ENCODE results near the gene ITGA11. TPM values are rescaled to one million over a fixed set of nuclear protein-coding genes. Genes with fewer than 3 reads are reported as not detected.

The ITGA11 gene
- total and polyA plus RNA-seq, 2 experiments from 2014 or later, result 0.03 to 0.40 TPM

DNA sequence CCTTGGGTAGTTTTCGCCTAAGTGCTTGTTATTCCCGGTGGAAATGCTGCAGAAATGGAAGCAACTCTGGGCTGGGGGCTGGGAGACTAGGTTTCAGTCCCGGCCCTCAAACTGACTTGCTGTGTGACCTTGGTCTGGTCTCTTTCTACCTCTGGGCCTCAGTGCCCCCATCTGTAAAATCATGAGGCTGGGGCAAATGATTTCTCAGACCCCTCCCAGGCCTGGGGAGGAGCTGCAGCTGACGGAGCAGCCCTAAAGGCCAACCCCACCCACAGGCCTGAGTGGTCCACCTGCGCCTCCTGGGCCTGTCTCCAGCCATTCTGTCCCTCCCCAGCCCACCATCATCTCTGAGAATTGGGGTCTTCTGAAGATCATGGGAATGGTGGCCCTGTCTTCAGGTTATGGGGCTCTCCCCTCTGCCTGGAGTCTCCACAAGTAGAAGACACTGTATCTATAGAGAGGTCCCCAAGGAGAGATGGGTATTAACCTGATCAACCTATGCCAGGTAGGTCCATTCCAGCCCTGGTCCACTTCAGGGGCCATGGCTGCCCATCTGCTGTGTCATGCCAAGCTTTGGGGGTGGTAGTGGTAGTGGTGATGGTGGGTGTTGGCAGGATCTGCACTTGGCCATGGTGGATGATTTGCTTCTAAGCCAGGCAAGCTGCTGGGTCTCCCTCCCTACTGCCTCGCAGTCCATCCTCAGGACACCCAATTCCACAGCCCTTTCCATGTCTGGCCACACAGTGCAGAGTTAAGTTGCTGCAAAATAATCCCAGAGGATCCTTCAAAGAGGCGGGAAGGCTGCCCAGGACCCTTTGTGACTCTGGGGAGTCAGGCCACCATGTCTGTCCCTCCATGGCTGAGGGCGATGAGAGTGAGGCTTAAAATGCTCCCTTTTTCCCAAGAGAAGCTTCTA is 46.0 kb downstream of the ITGA11 start:
- Histone ChIP-seq H3K36me3 (ENCODE audit: insufficient read depth) (no peaks in the 10 kb centered on the region), H3F3A (replicated peaks; ENCODE audit: low read depth) (no peaks in the 10 kb centered on the region), H3K4me1 (ENCODE audit: insufficient read depth) (no peaks in the 10 kb centered on the region), H3K79me2 (replicated peaks; ENCODE audit: insufficient read depth) (no peaks in the 10 kb centered on the region), H2AFZ (no peak overlapping the region), H3K4me3 (no peak overlapping the region), H3K4me2 (no peak overlapping the region), H3K27ac (ENCODE audit: low read depth) (no peak overlapping the region), H3K9me2 (ENCODE audit: insufficient read depth) (no peaks in the 10 kb centered on the region; the same call in 1 of the 2 replicates), H4K20me1 (replicated peaks; ENCODE audit: insufficient read depth) (no peaks in the 10 kb centered on the region), H3K27me3 (ENCODE audit: insufficient read depth) (no peaks in the 10 kb centered on the region)
- Mint-ChIP-seq H3K27me3 (ENCODE audit: insufficient read depth, low read depth, poor library complexity) (peaks cover 2% of the 10 kb centered on the region), H3K4me3 (no peak overlapping the region), H3K9me3 (peaks cover 6% of the 10 kb centered on the region; the same call in 2 of the 3 replicates), H3K4me1 (no peaks in the 10 kb centered on the region), H3K27ac (no peak overlapping the region), H3K36me3 (ENCODE audit: low read depth) (peaks cover 4% of the 10 kb centered on the region; the same call in 1 of the 3 replicates)
- TF ChIP-seq NANOG (IDR thresholded peaks at IDR 0.05; ENCODE audit: borderline replicate concordance) (no peak), ZNF331 (CRISPR knock-in tag; IDR thresholded peaks at IDR 0.05; ENCODE audit: low read depth) (no peak), EZH2 (IDR thresholded peaks at IDR 0.05; ENCODE audit: low read depth, unreplicated experiment) (no peak), JUNB (IDR thresholded peaks at IDR 0.05; ENCODE audit: unreplicated experiment) (no peak), STAT1 (IDR thresholded peaks at IDR 0.05; ENCODE audit: unreplicated experiment) (no peak), POLR2AphosphoS5 (IDR thresholded peaks at IDR 0.05; ENCODE audit: low read depth) (no peak), ZNF114 (CRISPR knock-in tag; IDR thresholded peaks at IDR 0.05) (no peak)
- no peak for ATAC-seq
- no peak for DNase-seq (ENCODE audit: low spot score)

DNA sequence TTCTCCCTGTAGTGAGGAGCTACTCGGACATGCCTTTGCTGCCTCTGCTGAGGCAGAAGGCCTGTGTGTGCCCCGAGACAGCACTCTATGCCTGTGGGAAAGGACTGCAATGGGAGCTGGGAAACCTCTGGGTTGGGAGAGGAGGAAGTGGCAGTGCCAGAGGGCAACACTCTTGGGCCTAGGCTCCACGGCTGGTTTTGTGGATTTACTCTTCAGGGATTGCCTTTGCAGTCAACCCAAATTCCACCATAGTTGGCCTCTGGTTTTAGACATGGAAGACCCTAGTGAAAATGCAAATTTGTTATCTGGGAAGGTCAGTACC is 46.8 kb downstream of the ITGA11 start:
- no peak overlapping the region for H3K4me3 Mint-ChIP-seq
- H3K36me3 ChIP-seq (ENCODE audit: insufficient read depth), result no peaks in the 10 kb centered on the region
- no peaks in the 10 kb centered on the region for H3K4me1 Mint-ChIP-seq
- no peaks in the 10 kb centered on the region for H3K4me1 ChIP-seq (ENCODE audit: insufficient read depth)
- H3K4me2 ChIP-seq, result no peak overlapping the region
- peaks cover 6% of the 10 kb centered on the region; the same call in 2 of the 3 replicates for H3K9me3 Mint-ChIP-seq
- H3F3A ChIP-seq (replicated peaks; ENCODE audit: low read depth), result no peaks in the 10 kb centered on the region
- no peaks in the 10 kb centered on the region for H3K27me3 ChIP-seq (ENCODE audit: insufficient read depth)
- no peak overlapping the region for H3K4me3 ChIP-seq
- H3K27ac ChIP-seq (ENCODE audit: low read depth), result no peak overlapping the region
- H3K79me2 ChIP-seq (replicated peaks; ENCODE audit: insufficient read depth), result no peaks in the 10 kb centered on the region
- no peak overlapping the region for H3K27ac Mint-ChIP-seq
- no peaks in the 10 kb centered on the region for H4K20me1 ChIP-seq (replicated peaks; ENCODE audit: insufficient read depth)
- peaks cover 4% of the 10 kb centered on the region for H3K27me3 Mint-ChIP-seq (ENCODE audit: insufficient read depth, low read depth, poor library complexity)
- no peak for ATAC-seq
- DNase-seq (ENCODE audit: low spot score), result no peak
- H2AFZ ChIP-seq, result no peak overlapping the region
- H3K9me2 ChIP-seq (ENCODE audit: insufficient read depth), result no peaks in the 10 kb centered on the region
- peaks cover 4% of the 10 kb centered on the region; the same call in 1 of the 3 replicates for H3K36me3 Mint-ChIP-seq (ENCODE audit: low read depth)
- TF ChIP-seq EZH2 (IDR thresholded peaks at IDR 0.05; ENCODE audit: low read depth, unreplicated experiment) (no peak), EZH2phosphoT487 (IDR thresholded peaks at IDR 0.05; ENCODE audit: unreplicated experiment) (no peak), ZNF114 (CRISPR knock-in tag; IDR thresholded peaks at IDR 0.05) (no peak), CREB1 (CRISPR knock-in tag; IDR thresholded peaks at IDR 0.05; ENCODE audit: low read depth) (no peak), ZNF331 (CRISPR knock-in tag; IDR thresholded peaks at IDR 0.05; ENCODE audit: low read depth) (no peak), NANOG (IDR thresholded peaks at IDR 0.05; ENCODE audit: borderline replicate concordance) (no peak), POLR2AphosphoS5 (IDR thresholded peaks at IDR 0.05; ENCODE audit: low read depth) (no peak)
- TF ChIP-seq, protein P1, sequence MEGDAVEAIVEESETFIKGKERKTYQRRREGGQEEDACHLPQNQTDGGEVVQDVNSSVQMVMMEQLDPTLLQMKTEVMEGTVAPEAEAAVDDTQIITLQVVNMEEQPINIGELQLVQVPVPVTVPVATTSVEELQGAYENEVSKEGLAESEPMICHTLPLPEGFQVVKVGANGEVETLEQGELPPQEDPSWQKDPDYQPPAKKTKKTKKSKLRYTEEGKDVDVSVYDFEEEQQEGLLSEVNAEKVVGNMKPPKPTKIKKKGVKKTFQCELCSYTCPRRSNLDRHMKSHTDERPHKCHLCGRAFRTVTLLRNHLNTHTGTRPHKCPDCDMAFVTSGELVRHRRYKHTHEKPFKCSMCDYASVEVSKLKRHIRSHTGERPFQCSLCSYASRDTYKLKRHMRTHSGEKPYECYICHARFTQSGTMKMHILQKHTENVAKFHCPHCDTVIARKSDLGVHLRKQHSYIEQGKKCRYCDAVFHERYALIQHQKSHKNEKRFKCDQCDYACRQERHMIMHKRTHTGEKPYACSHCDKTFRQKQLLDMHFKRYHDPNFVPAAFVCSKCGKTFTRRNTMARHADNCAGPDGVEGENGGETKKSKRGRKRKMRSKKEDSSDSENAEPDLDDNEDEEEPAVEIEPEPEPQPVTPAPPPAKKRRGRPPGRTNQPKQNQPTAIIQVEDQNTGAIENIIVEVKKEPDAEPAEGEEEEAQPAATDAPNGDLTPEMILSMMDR (conservative IDR thresholded peaks at IDR 0.05; ENCODE audit: low read depth in 2 of 2), result no peak
- TF ChIP-seq, protein P2, sequence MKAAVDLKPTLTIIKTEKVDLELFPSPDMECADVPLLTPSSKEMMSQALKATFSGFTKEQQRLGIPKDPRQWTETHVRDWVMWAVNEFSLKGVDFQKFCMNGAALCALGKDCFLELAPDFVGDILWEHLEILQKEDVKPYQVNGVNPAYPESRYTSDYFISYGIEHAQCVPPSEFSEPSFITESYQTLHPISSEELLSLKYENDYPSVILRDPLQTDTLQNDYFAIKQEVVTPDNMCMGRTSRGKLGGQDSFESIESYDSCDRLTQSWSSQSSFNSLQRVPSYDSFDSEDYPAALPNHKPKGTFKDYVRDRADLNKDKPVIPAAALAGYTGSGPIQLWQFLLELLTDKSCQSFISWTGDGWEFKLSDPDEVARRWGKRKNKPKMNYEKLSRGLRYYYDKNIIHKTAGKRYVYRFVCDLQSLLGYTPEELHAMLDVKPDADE (IDR thresholded peaks at IDR 0.05), result no peak
- TF ChIP-seq, protein P3, sequence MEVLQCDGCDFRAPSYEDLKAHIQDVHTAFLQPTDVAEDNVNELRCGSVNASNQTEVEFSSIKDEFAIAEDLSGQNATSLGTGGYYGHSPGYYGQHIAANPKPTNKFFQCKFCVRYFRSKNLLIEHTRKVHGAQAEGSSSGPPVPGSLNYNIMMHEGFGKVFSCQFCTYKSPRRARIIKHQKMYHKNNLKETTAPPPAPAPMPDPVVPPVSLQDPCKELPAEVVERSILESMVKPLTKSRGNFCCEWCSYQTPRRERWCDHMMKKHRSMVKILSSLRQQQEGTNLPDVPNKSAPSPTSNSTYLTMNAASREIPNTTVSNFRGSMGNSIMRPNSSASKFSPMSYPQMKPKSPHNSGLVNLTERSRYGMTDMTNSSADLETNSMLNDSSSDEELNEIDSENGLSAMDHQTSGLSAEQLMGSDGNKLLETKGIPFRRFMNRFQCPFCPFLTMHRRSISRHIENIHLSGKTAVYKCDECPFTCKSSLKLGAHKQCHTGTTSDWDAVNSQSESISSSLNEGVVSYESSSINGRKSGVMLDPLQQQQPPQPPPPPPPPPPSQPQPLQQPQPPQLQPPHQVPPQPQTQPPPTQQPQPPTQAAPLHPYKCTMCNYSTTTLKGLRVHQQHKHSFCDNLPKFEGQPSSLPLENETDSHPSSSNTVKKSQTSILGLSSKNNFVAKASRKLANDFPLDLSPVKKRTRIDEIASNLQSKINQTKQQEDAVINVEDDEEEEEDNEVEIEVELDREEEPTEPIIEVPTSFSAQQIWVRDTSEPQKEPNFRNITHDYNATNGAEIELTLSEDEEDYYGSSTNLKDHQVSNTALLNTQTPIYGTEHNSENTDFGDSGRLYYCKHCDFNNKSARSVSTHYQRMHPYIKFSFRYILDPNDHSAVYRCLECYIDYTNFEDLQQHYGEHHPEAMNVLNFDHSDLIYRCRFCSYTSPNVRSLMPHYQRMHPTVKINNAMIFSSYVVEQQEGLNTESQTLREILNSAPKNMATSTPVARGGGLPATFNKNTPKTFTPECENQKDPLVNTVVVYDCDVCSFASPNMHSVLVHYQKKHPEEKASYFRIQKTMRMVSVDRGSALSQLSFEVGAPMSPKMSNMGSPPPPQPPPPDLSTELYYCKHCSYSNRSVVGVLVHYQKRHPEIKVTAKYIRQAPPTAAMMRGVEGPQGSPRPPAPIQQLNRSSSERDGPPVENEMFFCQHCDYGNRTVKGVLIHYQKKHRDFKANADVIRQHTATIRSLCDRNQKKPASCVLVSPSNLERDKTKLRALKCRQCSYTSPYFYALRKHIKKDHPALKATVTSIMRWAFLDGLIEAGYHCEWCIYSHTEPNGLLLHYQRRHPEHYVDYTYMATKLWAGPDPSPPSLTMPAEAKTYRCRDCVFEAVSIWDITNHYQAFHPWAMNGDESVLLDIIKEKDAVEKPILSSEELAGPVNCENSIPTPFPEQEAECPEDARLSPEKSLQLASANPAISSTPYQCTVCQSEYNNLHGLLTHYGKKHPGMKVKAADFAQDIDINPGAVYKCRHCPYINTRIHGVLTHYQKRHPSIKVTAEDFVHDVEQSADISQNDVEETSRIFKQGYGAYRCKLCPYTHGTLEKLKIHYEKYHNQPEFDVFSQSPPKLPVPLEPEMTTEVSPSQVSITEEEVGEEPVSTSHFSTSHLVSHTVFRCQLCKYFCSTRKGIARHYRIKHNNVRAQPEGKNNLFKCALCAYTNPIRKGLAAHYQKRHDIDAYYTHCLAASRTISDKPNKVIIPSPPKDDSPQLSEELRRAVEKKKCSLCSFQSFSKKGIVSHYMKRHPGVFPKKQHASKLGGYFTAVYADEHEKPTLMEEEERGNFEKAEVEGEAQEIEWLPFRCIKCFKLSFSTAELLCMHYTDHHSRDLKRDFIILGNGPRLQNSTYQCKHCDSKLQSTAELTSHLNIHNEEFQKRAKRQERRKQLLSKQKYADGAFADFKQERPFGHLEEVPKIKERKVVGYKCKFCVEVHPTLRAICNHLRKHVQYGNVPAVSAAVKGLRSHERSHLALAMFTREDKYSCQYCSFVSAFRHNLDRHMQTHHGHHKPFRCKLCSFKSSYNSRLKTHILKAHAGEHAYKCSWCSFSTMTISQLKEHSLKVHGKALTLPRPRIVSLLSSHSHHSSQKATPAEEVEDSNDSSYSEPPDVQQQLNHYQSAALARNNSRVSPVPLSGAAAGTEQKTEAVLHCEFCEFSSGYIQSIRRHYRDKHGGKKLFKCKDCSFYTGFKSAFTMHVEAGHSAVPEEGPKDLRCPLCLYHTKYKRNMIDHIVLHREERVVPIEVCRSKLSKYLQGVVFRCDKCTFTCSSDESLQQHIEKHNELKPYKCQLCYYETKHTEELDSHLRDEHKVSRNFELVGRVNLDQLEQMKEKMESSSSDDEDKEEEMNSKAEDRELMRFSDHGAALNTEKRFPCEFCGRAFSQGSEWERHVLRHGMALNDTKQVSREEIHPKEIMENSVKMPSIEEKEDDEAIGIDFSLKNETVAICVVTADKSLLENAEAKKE (CRISPR knock-in tag; IDR thresholded peaks at IDR 0.05), result no peak

Data from GM23338 (cell line).